HS-5 (cell line): ENCODE measurements around the gene SLC8A2.

ENCODE experiments used
- DNase-seq: peaks from one replicate; pipeline ENCODE4 v3.0.0-alpha.2; 2012; ENCODE audit warnings: low read depth

SLC8A2 gene

DNA sequence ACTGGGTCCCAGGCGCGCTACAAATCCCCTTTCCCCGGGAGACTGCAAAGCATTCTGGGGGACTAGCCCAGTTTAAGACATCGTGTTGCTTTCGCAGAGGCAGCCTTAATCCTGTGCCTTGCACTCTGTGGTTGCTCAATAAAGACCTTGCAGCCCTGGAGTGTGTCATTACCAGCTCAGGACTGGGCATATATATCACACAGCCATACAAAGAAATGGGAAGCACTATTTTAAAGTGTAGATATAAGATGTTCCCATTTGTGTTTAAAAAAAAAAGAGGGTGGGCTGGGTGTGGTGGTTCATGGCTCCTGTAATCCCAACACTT, 32.1 kb upstream of the SLC8A2 start:
- no peak for DNase-seq

GRCh38 chr19:47503130-47503825, 31.6 kb upstream of the SLC8A2 start:
- no peak for DNase-seq

DNA sequence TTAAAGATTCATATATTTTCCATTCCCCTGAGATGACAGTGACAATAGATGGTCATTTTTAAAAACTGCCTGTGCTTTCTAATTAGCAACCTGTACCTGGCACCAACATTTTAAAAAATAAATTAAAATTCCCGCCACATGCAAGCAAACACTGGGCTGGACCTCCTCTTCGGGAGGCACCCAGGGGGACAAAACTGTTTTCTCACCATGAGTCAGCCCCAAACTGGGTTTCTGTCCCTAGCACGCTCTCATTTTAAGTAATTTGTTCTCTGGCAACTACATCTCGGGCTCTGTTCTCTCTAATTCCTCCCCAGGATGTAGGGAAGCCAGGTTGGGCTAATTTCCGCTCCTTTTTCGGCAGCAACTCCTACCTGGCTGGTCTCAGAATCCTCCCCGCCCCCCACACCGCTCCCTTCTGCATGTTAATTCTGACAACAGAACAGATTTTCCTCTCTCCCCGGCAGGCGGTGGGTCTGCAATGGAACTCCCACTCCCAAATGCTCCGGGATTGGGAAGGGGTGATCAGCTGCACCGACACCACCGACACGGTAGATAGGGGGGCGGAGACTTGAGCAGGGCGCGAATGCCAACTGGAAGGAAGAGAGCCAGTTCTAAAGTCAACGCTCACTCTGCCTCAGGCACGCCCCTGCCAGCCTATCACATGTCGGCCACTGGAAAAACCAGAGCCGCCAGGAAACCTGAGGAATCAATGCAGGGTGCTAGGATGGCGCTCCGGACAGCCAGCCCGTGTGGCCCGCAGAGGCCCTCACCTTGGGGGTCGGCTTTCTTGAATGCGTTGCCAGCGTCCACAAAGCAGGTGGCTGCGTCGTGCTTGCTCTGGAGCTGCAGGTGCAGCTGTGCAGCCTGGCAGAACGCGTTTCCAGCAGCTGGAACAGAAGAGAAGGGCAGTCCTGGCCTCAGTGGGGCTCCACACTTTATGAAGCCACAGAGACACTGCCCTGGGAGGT, 28.5 kb upstream of the SLC8A2 start:
- DNase-seq: no peak

GRCh38 chr19:47499371-47499770, 27.7 kb upstream of the SLC8A2 start:
- DNase-seq: no peak

- DNase-seq: no peak
Measured at GRCh38 chr19:47498561-47498960, 26.9 kb upstream of the SLC8A2 start.

DNA sequence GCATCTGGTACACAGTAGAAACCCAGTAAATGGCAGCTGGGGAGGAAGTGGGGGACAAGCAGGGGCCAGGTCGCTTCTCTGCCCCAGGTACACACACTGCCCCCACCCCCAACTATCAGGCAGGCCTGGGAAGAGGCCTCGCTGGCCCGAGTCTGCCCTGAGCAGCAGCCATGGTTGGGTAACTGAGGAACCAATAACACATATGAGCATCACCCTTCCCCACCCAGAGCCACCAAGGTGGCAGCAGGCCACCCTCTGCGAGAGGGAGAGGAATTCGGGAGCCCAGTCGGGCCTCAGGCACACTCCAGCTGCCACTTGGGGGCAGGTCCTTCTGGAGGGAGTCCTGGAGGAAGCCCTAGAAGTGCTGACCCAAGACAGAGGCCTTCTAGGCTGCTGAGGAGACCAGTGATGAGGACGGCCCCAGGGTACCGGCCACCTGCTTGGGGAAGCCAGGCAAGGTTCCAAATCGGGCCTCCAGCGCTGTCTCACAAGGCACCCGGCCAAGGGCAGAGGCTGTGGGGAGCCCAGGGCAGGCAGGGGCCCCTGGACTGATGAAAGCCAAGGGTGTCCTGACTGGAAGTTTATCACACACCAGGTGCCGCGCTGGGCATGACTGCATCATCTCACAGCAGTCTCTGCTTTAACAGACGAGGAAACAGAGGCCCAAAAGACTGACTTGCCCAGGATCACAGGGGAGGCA, 26.3 kb upstream of the SLC8A2 start:
- no peak for DNase-seq

GRCh38 chr19:47497050-47497766, 25.5 kb upstream of the SLC8A2 start:
- DNase-seq: no peak

DNA sequence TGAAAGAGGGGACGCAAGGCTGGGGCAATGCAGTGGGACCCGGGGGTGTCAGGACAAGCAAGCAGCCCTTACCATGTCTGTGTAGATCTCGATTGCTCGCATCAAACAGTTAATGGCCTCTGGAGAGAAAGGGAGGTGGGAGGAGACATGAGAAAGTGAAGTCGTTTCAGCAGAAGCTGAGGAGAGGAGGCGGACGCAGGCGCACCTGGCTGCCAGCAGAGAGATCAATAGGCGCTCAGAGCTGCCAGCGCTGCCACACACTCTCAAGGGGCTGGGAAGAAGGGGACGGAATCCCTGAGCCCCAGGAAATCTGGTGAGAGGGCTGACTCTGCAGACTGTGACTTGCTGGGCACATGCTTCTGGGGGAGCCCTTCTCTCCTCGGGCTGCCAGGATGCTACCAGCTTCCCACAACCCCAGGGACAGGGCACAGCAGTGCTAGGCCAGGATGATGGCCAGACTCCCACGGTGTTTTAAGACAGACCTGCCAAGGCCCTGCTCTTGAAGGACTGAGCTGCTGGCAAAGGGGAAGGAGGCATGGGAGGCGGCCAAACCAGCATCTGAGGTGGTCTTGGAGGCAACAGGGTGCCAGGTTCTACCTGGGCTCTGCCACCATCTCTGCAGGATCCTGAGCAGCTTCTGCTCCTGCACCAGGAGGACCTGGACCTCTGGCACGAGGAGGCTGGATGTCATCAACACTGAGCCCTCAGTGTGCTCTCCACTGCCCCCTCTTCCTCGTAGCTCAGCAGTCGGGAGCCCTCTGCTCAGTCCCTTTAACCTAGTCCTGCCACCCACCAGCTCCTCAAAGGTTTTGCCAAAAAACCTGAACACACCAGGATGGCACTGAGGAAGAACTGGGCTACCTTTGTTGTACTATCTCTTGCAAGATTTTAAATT, 24.0 kb upstream of the SLC8A2 start:
- no peak for DNase-seq

GRCh38 chr19:47494729-47495128, 23.0 kb upstream of the SLC8A2 start:
- DNase-seq: no peak

- DNase-seq: no peak
Measured at GRCh38 chr19:47494211-47494547, 22.5 kb upstream of the SLC8A2 start.

GRCh38 chr19:47493378-47494210, 21.9 kb upstream of the SLC8A2 start:
- DNase-seq: no peak

DNA sequence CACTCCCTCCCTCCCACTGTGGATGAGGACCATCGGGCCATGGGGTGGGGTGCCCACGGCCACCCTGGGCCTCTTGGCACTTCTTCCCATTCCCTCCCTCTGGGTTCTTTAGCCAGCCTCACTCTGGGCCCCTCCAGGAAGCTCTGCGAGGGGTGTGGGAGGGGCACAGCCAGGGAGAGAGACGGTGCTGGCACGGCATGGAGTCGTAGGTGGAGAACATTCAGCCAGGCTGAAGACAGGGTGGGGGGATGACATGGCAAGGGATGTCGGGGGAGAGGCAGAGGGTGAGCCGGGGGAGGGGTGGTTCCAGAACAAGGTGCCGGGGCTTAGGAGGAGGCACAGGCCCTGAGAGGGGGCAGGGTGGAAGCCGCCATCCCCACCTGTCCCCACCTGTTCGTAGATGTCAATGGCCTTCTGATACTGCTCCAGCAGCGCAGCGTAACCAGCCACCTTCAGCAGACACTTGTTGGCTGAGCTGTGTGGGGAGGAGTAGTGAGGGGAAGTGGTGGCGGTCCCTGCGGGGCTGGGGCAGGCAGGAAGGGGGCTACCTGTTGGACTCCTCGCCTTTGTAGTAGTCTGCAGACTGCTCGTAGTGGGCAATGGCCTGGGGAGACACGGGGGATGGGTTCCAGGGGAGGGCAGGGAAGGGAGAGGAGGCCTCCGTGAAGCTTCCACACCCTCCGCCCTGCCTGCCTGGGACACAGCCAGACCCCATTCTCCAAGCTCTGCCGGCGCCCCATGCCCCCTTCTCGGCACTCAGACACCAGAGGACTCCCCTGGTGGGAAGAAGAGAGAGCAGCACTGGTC, 21.1 kb upstream of the SLC8A2 start:
- no peak for DNase-seq

DNA sequence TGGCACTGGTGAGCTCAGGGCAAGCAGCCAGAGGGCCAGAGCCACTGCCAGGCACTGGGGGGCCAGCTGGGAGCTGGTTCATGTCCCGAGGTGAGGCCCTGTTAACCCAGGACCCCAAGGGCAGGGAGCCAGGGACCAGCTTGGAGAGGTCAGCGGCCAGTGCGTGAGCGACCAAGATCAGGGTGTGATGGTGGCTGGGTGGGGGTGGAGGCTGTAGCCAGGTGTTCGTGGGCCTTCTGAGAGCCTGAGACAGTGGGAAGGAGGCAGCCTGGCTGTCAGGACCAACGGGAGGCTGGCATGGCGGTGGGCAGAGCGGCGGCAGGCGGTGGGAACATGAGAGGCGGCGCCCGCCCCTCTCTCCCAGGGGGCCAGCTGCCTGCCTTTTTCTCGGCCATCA, 20.4 kb upstream of the SLC8A2 start:
- no peak for DNase-seq

DNA sequence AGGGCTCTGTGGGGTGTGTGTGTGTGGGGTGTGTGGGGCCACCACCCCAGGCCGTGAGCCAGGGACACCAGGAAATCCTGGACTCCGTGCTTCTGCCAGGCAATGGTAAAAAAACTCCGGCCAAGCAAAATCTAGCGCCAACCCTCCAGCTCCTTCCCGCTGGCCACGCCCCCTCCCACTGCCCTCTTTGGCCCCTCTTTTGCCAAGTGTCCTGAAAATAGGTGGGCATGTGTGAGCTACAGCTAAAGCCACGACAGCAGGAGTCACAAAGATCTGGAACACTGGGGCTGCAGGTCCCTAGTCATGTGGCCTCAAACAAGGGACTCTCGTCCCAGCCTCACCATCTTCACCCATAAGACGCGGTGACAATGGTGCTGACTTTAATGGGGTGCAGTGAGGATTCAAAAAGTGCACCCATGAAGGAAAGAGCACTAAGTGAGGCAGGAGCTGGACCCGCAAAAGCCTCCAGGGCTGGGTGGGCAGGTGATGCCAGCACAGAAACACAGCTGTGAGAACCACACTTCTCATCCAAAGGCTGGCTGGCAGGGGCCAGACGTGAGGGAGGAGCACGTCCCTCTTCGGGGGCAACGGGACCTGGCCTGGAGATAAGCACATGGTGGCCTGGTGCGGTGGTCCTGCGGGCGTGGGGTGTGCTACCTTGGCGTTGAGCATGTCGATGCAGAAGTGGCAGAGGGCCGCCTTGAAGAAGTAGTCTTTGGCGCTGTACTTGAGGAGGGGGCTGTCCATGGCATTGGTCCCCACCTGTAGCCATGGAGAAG, 19.9 kb upstream of the SLC8A2 start:
- no peak for DNase-seq

DNA sequence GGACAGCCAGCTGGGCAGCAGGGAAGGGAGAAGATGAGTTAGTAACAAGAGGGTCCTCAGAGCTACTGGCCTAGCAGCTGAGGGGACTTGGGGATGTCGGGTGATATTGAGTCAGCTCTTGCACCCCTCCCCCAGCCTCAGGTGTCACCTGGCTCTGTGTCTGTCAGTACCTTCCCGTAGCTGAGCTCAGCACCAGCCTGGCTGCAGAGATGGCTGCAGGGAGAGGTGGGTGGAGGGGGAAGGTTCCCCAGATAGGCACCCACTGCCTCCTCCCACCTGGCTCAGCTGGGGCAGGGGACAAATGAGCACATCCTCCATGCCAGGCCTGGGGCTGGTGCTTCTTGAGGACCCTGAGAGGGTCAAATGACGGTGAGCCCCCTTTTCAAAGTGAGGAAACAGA, 19.2 kb upstream of the SLC8A2 start:
- DNase-seq: no peak

DNA sequence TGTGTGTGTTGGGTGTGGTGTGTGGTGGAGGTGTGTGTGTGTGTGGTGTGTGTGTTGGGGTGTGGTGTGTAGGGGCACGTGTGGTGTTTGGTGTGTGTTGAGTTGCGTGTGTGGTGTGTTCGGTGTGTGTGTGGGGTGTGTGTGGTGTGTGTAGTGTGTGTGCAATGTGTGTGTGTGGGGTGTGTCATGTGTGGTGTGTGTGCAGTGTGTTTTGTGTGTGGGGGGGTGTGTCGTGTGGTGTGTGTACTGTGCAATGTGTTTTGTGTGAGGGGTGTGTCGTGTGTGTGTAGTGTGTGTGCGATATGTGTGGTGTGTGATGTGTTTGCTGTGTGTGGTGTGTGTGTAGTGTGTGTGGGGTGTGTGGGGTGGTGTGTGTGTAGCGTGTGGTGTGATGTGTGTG, 18.3 kb upstream of the SLC8A2 start:
- no peak for DNase-seq

DNA sequence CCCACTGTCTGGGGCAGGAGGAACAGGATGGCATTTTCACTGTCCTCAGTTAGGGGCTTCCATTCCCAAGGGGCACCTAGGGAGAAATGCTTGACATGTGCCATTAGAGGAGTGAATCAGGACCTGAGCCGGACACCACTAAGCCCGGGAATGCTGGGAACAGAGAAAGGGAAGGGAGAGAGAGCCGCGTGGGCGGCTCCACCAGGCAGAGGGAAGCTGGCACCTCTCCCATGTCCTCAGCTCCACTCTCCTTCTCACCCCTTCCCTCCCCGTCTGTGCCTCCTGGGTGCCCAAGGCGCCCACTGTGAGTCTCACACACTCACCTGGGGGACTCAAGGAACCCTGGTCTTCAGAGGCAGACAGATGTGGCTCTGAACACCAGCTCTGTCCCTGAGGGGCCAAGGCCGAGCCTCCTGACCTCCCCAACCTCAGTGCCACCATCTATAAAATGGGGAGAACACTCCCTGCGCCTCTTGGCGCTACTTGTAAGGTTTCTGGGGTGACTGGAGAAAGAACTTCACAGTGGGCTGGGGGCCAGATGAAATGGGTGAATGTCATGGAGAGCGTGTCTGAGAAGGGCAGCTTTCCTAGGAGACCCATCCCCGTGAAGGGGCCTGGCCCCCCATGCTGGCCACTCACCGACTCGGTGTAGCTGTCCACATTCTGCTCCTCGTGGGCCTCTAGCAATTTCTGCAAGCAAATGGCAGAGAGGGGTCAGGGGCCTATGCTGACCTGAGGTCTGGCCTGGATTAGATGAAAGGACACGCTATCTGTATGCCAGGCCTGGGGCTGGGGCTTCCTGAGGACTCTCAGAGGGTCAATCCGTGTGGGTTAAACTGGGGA, 17.6 kb upstream of the SLC8A2 start:
- no peak for DNase-seq
